Colon (tissue), 2 donors: ENCODE measurements around the gene TEX10.

Source experiments
- FAIRE-seq: peaks from 2 replicates; lab custom pipeline; 2012; peaks lifted over from hg19 to GRCh38; lab: Jason Lieb, UNC
- donor health status: control.
- donor health status: control.

Gene TEX10

DNA sequence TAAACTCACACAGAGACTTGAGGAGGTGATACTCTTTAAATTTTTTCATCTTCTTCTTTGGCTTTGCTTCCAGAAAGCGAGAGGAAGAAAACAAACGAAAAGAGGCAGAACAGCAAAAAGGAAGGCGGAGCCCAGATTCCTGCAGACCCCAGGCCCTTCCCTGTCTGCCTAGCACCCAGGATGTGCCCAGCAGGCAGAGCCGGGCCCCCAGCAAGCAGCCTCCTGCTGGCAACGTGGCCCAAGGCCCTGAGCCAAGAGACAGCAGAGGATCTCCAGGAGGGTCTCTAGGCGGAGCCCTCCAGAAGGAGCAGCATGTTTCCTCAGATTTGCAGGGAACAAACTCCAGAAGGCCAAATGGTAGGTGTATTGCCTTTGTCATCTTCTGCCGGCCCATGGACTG lies 68.5 kb downstream of the TEX10 start:
- FAIRE-seq, result no peak

GRCh38 chr9:100282388-100282719 lies 70.4 kb downstream of the TEX10 start:
- no peak for FAIRE-seq

- no peak for FAIRE-seq
Measured at GRCh38 chr9:100281676-100282387, 70.9 kb downstream of the TEX10 start.

DNA sequence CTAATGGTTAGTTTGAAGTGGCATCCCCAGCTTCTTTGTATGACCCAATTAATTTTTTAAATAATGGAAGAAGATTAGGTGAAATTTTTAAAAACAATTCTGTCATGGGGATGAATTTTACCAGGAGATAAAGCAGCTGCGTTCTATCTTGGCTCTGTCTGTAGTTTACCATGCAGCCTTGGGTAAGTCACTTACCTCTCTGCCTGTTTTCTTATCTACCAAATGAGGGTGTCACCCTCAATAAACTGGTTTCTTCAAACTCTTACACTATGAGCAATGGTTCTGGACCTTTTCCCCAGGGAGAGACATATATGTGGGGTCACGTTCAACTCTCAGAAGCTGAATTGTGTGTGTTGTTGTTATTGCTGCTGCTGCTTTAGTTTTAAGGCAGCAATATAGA lies 71.7 kb downstream of the TEX10 start:
- no peak for FAIRE-seq

DNA sequence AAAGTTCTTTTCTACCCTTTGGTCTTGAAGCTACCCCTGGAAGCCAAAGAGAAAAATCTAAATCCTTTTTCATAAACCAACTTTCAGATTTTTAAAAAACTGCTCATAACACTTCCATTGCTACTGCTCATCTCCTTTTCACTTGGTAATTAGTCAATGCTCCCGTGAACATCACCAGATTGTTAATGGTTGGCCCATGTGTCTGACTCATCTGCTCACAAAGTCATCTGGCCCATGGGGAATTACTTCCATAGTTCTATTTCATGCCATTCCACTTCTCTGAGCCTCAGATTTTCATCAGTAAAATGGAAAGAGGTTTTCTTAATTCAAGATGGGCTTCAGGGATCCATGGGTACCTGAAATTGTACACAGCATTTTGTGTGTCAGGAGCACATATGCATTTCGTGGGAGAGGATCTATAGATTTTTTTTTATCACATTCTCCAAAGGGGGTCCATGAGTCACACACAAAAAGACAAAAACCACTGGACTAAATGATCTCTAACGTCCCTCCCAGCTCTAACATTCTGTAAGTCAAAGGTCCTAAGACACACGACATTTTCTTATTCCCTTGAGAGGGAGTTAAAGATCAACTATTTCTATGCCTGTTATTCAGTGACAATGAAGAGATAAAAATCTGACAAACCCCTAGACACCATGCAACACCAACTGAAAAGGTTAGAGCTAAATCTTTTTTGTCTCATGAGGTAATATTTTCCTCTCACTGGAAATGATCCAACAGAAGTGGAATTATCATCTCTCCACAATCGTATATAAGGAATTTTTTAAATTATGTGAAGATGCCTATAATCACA lies 75.4 kb downstream of the TEX10 start:
- no peak for FAIRE-seq

DNA sequence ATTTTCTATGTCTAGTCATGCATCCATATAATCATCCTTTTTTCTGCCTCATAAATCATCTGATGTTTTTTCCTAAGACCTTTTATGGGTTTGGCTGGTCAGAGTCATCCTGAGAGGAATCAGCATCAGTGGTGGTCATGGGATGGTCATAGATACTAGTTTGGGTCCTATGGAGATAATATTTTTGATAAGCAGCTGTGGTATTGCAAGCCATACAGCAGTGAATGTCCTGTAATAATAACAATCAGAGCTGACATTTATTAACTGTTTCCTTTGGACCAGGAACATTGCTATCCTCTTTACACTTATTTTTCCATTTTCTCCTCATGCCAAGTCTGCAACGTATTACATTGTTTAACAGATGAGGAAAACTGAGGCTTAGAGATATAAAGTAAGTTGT lies 83.1 kb downstream of the TEX10 start:
- no peak for FAIRE-seq

DNA sequence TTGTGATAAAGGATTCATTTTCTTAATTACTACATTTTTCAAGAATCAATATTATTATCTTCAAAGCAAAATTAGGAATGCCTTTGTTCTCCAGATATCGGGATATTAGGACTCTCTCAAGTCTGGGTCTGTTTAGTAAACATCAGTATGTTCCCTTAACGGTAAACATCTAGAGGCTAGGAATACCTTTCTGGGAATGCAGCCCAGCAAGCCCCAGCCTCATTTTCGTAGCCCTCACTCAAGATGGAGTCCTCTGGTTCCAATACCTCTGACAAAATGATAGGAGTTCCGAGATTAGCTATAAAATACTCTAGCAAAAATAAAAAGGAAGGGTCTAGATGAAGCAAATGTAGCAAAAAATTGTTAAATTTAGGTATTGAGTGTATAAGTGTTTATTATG lies 84.5 kb downstream of the TEX10 start:
- FAIRE-seq, result no peak

DNA sequence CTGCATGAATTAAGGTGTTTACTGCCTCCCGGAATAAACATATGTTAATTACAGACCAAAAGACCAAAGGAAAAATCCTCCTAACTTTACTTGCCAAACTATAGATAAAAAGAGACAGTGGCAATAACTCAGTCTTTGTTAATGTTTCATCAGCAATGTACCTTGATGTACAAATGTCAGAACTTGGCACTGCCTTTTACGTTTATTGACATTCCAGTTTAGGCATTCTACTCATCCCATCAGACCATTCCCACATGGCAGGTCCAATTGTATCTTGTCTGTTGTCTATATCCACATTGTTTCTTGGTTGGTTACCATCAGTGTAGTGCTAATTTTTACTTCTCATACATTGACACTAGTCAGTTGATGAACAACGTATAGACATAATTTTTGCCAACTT lies 85.5 kb downstream of the TEX10 start:
- FAIRE-seq, result no peak
